HG02759 (cell line): ENCODE results near the gene CFAP58.

ENCODE experiments used
- ATAC-seq: cut with Tn5 transposase; IDR thresholded peaks from one replicate; pipeline ENCODE4 v1.9.1; 2021; ENCODE audit warnings: mild to moderate bottlenecking, moderate library complexity; ENCODE audit not compliant: unreplicated experiment

CFAP58 gene

GRCh38 chr10:104334965-104335650 is 18.5 kb upstream of the CFAP58 start:
- no peak for ATAC-seq

GRCh38 chr10:104336821-104337467 is 16.7 kb upstream of the CFAP58 start:
- peak; percentile 29 for ATAC-seq

GRCh38 chr10:104337521-104337984 is 16.1 kb upstream of the CFAP58 start:
- ATAC-seq = peak; percentile 44

GRCh38 chr10:104337985-104338735 is 15.5 kb upstream of the CFAP58 start, which contains the start of gene ITPRIP:
Gene ITPRIP, minus strand, starts transcription at chr10:104338465. Its CDS starts 22,414 bp downstream, at chr10:104316051.
- ATAC-seq = peak; percentile 75

GRCh38 chr10:104339469-104340110 is 14.0 kb upstream of the CFAP58 start:
- ATAC-seq = no peak

GRCh38 chr10:104340111-104340526 is 13.5 kb upstream of the CFAP58 start:
- ATAC-seq = no peak

GRCh38 chr10:104340641-104341040 is 13.0 kb upstream of the CFAP58 start:
- ATAC-seq = no peak

GRCh38 chr10:104342941-104343411 is 10.7 kb upstream of the CFAP58 start:
- ATAC-seq = no peak

- ATAC-seq = no peak
Observed at GRCh38 chr10:104344219-104344618, 9.4 kb upstream of the CFAP58 start.

GRCh38 chr10:104345515-104345914 is 8.1 kb upstream of the CFAP58 start:
- ATAC-seq = no peak

- no peak for ATAC-seq
Observed at GRCh38 chr10:104345941-104346340, 7.7 kb upstream of the CFAP58 start.

- no peak for ATAC-seq
Observed at GRCh38 chr10:104347295-104348045, 6.2 kb upstream of the CFAP58 start.

- ATAC-seq = no peak
Observed at GRCh38 chr10:104348601-104349000, 5.0 kb upstream of the CFAP58 start.

GRCh38 chr10:104349623-104350126 is 4.0 kb upstream of the CFAP58 start:
- ATAC-seq = peak; percentile 42

GRCh38 chr10:104350127-104350635 is 3.5 kb upstream of the CFAP58 start:
- peak; percentile 42 for ATAC-seq

GRCh38 chr10:104351061-104351702 is 2.5 kb upstream of the CFAP58 start:
- ATAC-seq = peak; percentile 25

GRCh38 chr10:104351919-104352318 is 1.7 kb upstream of the CFAP58 start:
- ATAC-seq = no peak

GRCh38 chr10:104359811-104360210 is 6.2 kb downstream of the CFAP58 start:
- no peak for ATAC-seq

GRCh38 chr10:104367904-104368303 is 14.3 kb downstream of the CFAP58 start:
- ATAC-seq = no peak
